B cell (primary cell): ENCODE results near the gene ZNF655.

Experiments
- CTCF ChIP-seq: fragments of 200-600 bp; IDR thresholded peaks from one replicate; pipeline ENCODE4 v1.8.0; 2022; ENCODE audit warnings: antibody characterized with exemption, mild to moderate bottlenecking
- EZH2 ChIP-seq: IDR thresholded peaks from 2 replicates; pipeline ENCODE4 v1.6.1; 2012; ENCODE audit warnings: borderline replicate concordance, low read depth, mild to moderate bottlenecking, moderate library complexity, low read length; ENCODE audit not compliant: insufficient read depth, poor library complexity, severe bottlenecking

GRCh38 chr7:99571768-99572167 lies 13.3 kb downstream of the ZNF655 start:
- TF ChIP-seq CTCF (no peak), EZH2 (no peak)
